ENCODE measurements around the gene SPAAR.
"Not testable (repeated sequence)": the region's sequence is repeated elsewhere in the genome, so short reads cannot be mapped to it uniquely, and the experiment has no call there.

Gene SPAAR

GRCh38 chr9:35930521-35930920 is 21.2 kb downstream of the SPAAR start:
- TF ChIP-seq, protein P1, sequence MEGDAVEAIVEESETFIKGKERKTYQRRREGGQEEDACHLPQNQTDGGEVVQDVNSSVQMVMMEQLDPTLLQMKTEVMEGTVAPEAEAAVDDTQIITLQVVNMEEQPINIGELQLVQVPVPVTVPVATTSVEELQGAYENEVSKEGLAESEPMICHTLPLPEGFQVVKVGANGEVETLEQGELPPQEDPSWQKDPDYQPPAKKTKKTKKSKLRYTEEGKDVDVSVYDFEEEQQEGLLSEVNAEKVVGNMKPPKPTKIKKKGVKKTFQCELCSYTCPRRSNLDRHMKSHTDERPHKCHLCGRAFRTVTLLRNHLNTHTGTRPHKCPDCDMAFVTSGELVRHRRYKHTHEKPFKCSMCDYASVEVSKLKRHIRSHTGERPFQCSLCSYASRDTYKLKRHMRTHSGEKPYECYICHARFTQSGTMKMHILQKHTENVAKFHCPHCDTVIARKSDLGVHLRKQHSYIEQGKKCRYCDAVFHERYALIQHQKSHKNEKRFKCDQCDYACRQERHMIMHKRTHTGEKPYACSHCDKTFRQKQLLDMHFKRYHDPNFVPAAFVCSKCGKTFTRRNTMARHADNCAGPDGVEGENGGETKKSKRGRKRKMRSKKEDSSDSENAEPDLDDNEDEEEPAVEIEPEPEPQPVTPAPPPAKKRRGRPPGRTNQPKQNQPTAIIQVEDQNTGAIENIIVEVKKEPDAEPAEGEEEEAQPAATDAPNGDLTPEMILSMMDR (IDR thresholded peaks at IDR 0.05; ENCODE audit: control extremely low read depth, extremely low read depth, low read depth, missing control alignments): no peak
- POLR2A ChIA-PET: no interaction called here
- no peak for DNase-seq (ENCODE audit: extremely low spot score)
- CTCF ChIA-PET: interaction anchor here (0.9 to 1.6 kb wide), 2 partner anchors 11 to 15 kb away, joined by 4 read pairs; no protein-coding TSS in a partner anchor

- CTCF ChIA-PET: interaction anchor here (0.9 to 1.6 kb wide), 3 partner anchors 11 to 26 kb away, joined by 3 to 4 read pairs (median 4); no protein-coding TSS in a partner anchor
- DNase-seq (ENCODE audit: extremely low spot score): no peak
These were observed 21.7 kb downstream of the SPAAR start for GRCh38 chr9:35930989-35931388.

GRCh38 chr9:35932735-35933134 is 23.4 kb downstream of the SPAAR start:
- ChIA-PET POLR2A (no interaction called here), CTCF (interaction anchor here (1.7 kb wide), 1 partner anchor 13 kb away, joined by 4 read pairs; no protein-coding TSS in a partner anchor)
- TF ChIP-seq, protein P1 (IDR thresholded peaks at IDR 0.05; ENCODE audit: control extremely low read depth, extremely low read depth, low read depth, missing control alignments): no peak
- DNase-seq (ENCODE audit: extremely low spot score): no peak

More at GRCh38 chr9:35930989-35931388, 21.7 kb downstream of the SPAAR start:
- POLR2A ChIA-PET: no interaction called here
- TF ChIP-seq, protein P1 (IDR thresholded peaks at IDR 0.05; ENCODE audit: control extremely low read depth, extremely low read depth, low read depth, missing control alignments): no peak

DNA sequence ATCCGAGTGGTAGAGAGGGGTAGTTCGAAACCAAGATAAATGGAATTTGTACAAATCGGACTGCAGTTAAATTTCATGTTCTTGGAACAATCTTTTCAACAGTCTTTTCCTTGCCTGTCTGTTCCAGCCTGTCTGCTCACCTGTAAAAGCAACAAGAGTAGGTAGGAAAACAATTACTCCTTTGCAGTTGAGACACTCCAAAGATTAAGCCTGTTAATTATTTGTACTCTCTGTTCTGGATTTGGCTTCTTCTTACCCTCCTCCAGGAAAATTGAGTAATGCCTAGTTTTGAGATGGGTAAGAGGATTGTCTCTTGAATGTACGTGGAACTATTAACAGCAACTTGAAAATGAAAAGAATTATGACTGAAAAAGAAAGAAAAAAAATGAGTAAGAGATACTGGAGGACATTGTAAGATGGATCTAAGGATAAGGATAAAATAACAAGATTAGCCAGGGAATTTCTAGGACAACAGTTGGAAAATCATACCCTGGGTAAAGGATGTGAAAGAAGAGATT is 24.3 kb downstream of the SPAAR start:
- ChIA-PET CTCF (interaction anchor here (1.7 kb wide), 1 partner anchor 12 kb away, joined by 4 read pairs; no protein-coding TSS in a partner anchor), POLR2A (no interaction called here)
- TF ChIP-seq, protein P1 (IDR thresholded peaks at IDR 0.05; ENCODE audit: control extremely low read depth, extremely low read depth, low read depth, missing control alignments): no peak
- DNase-seq (ENCODE audit: extremely low spot score): no peak

GRCh38 chr9:35934069-35934468 is 24.8 kb downstream of the SPAAR start:
- CTCF ChIA-PET: interaction anchor here (1.7 kb wide), 1 partner anchor 12 kb away, joined by 4 read pairs; no protein-coding TSS in a partner anchor
- DNase-seq (ENCODE audit: extremely low spot score); POLR2A ChIA-PET: not testable (repeated sequence)

GRCh38 chr9:35935261-35935660 is 26.0 kb downstream of the SPAAR start:
- TF ChIP-seq, protein P1 (IDR thresholded peaks at IDR 0.05; ENCODE audit: control extremely low read depth, extremely low read depth, low read depth, missing control alignments): no peak
- no peak for DNase-seq (ENCODE audit: extremely low spot score)
- POLR2A ChIA-PET: no interaction called here
- CTCF ChIA-PET: interaction anchor here (1.0 to 3.2 kb wide), 2 partner anchors 10 to 19 kb away, joined by 3 to 17 read pairs; no protein-coding TSS in a partner anchor

DNA sequence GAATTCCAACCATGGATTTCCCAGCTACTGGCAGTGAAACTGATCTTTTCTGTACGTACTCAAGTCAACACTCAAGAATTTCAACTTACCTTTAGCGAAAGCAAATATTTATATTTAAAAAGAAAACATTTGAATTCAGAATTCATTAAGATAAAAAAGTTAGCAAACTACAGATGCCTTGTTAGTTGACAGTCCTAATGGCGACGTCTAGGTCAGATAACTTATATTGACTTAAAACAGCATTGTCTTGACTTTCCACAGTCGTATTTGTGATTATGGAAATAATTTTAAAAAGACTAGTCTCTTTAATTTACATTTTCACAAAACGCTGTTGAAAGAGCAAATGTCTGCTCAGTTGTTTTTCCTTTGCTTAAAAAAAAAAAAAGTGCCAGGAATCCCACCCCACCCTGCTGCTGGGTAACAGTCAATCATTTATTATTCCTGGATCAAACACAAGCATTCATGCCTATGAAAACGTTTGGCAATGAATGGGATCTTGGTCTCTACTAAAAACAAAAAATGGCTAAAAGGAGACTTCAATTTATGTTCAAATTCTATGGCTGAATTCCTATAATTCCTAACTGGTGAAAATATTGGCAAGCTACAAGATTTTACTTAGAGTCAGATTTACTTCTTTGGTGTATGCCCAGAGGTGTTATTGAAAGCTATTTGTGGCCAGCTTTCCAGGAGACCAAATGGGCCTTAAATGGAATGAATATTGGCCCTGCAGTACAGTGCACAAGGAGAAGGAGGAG is 26.6 kb downstream of the SPAAR start:
- ChIA-PET CTCF (interaction anchor here (1.0 to 3.2 kb wide), 3 partner anchors 9 to 19 kb away, joined by 3 to 17 read pairs (median 4); no protein-coding TSS in a partner anchor), POLR2A (no interaction called here)
- TF ChIP-seq, protein P1 (IDR thresholded peaks at IDR 0.05; ENCODE audit: control extremely low read depth, extremely low read depth, low read depth, missing control alignments): no peak
- DNase-seq (ENCODE audit: extremely low spot score): no peak

Measured in GM10248 (cell line).